PC-9 (cell line): Measurements from ENCODE around the gene SNRNP35. TPM values are rescaled to one million over a fixed set of nuclear protein-coding genes. Genes with fewer than 3 reads are reported as not detected.
A peak's percentile ranks its signal among the peaks of the same experiment; 100 is the strongest.

Experiments used
- BruUV-seq: library from RNA; stranded (reverse); fragments of 400-500 nt; replicated peaks from 2 replicates; lab custom pipeline; 2021; lab: Mats Ljungman, UMichigan
- CTCF ChIA-PET: fragments of 300-600 bp; sonication (Branson Sonifier 250); formaldehyde crosslinking; loops from one replicate; lab custom pipeline; 2022; ENCODE audit warnings: antibody characterized with exemption; lab: Charles Lee
- POLR2A ChIA-PET: fragments of 300-600 bp; sonication (Branson Sonifier 250); formaldehyde crosslinking; loops from one replicate; lab custom pipeline; 2022; ENCODE audit warnings: antibody characterized with exemption; ENCODE audit not compliant: unreplicated experiment; lab: Charles Lee
- DNase-seq, 2 experiments: peaks; one replicate each; pipeline versions ENCODE4 v3.0.0 to v3.0.0-alpha.2; 2015 to 2022; ENCODE audit warnings: mixed read lengths in 1 of 2
- H2AFZ ChIP-seq: fragments of 200-600 bp; sonication (generic); 2 replicates; pipeline ENCODE4 v1.8.1; 2017; ENCODE audit warnings: antibody characterized with exemption
- H3F3A ChIP-seq: fragments of 200-600 bp; sonication (generic); 2 replicates; pipeline ENCODE4 v1.8.1; 2017; ENCODE audit warnings: antibody characterized with exemption, mild to moderate bottlenecking, low read depth; ENCODE audit not compliant: insufficient read depth
- H3K27ac ChIP-seq: fragments of 200-600 bp; sonication (generic); 2 replicates; pipeline ENCODE4 v1.6.1; 2016; ENCODE audit warnings: mixed run types
- H3K27me3 ChIP-seq: fragments of 200-600 bp; sonication (generic); 2 replicates; pipeline ENCODE4 v1.6.1; 2016; ENCODE audit warnings: low read depth, mixed run types; ENCODE audit not compliant: insufficient read depth
- H3K36me3 ChIP-seq: fragments of 200-600 bp; sonication (generic); 2 replicates; pipeline ENCODE4 v1.6.1; 2016; ENCODE audit warnings: low read depth, mixed run types
- H3K4me1 ChIP-seq: fragments of 200-600 bp; sonication (generic); replicated peaks from 2 replicates; pipeline ENCODE4 v1.6.1; 2016; ENCODE audit warnings: mixed run types; ENCODE audit not compliant: insufficient read depth
- H3K4me2 ChIP-seq: fragments of 200-600 bp; sonication (generic); 2 replicates; pipeline ENCODE4 v1.6.1; 2017; ENCODE audit warnings: mixed run types
- H3K4me3 ChIP-seq: fragments of 200-600 bp; sonication (generic); 2 replicates; pipeline ENCODE4 v1.6.1; 2016; ENCODE audit warnings: mixed run types
- H3K79me2 ChIP-seq: fragments of 200-600 bp; sonication (generic); 2 replicates; pipeline ENCODE4 v1.6.1; 2017; ENCODE audit warnings: low read depth, mixed run types
- H3K9me2 ChIP-seq: fragments of 200-600 bp; sonication (generic); 2 replicates; pipeline ENCODE4 v1.8.1; 2017; ENCODE audit warnings: mild to moderate bottlenecking; ENCODE audit not compliant: insufficient read depth
- H3K9me3 ChIP-seq: fragments of 200-600 bp; sonication (generic); 2 replicates; pipeline ENCODE4 v1.8.1; 2016; ENCODE audit warnings: low read depth; ENCODE audit not compliant: insufficient read depth
- H4K20me1 ChIP-seq: fragments of 200-600 bp; sonication (generic); 2 replicates; pipeline ENCODE4 v1.8.1; 2017; ENCODE audit not compliant: insufficient read depth
- CTCF ChIP-seq: fragments of 200-600 bp; sonication (generic); conservative IDR thresholded peaks from 2 replicates; pipeline ENCODE4 v1.6.1; 2017; ENCODE audit warnings: mixed run types, antibody characterized with exemption, mild to moderate bottlenecking, moderate library complexity
- EZH2 ChIP-seq: fragments of 200-600 bp; sonication (generic); IDR thresholded peaks from 2 replicates; pipeline ENCODE4 v1.8.0; 2017; ENCODE audit warnings: antibody characterized with exemption, low read depth
- intact Hi-C: fragments of 100-400 bp; cut with micrococcal nuclease; formaldehyde crosslinking; loops from one replicate; pipeline ENCODE4 v1.10.0; 2022; ENCODE audit not compliant: unreplicated experiment
- total RNA-seq: library from RNA; stranded (reverse); gene quantifications from 2 replicates; pipeline ENCODE4 v1.2.3, GENCODE V29; 2021

SNRNP35 gene
- total RNA-seq, 1 experiment from 2014 or later = 24.3 TPM

DNA sequence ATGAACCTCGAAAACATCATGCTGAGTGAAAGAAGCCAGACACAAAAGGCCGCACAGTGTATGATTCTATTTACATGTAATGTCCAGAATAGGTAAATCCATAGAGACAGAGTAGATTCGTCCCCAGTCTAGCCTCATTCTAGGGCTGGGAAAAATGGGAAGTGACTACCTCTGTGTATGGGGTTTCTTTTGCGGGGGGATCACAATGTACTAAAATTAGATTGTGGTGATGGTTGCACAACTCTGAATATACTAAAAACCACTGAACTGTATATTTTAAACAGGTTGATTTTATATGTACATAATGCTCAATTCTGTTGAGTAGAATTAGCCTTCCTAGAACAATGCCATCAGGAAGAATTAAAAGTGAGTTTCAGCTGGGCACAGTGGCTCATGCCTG is 15.2 kb upstream of the SNRNP35 start:
- intact Hi-C loops = no loop called here
- no peaks in the 10 kb centered on the region for H3K9me3 ChIP-seq
- CTCF ChIA-PET = no interaction called here
- H3K4me1 ChIP-seq = peaks cover 29% of the 10 kb centered on the region
- peaks cover 35% of the 10 kb centered on the region for H3F3A ChIP-seq
- no peak overlapping the region for H2AFZ ChIP-seq
- no peaks in the 10 kb centered on the region for H3K79me2 ChIP-seq
- DNase-seq = no peak
- no peak overlapping the region for H3K27ac ChIP-seq
- no peaks in the 10 kb centered on the region for H3K9me2 ChIP-seq
- H3K4me3 ChIP-seq = no peak overlapping the region
- no TSS peak for BruUV-seq
- POLR2A ChIA-PET = no interaction called here
- H3K4me2 ChIP-seq = no peak overlapping the region
- no peak for TF ChIP-seq CTCF
- no peak for TF ChIP-seq EZH2
- H3K36me3 ChIP-seq = no peaks in the 10 kb centered on the region
- no peaks in the 10 kb centered on the region for H4K20me1 ChIP-seq
- H3K27me3 ChIP-seq = no peaks in the 10 kb centered on the region

- DNase-seq = peak in 1 of 2 experiments; percentile 80
- no peaks in the 10 kb centered on the region for H3K9me3 ChIP-seq
- ChIA-PET CTCF (no interaction called here), POLR2A (interaction anchor here (0.6 kb wide), 1 partner anchor 604 kb away, joined by 6 read pairs; no protein-coding TSS in a partner anchor)
- intact Hi-C loops = no loop called here
- H3K27me3 ChIP-seq = no peaks in the 10 kb centered on the region
- no peaks in the 10 kb centered on the region for H4K20me1 ChIP-seq
- no peak overlapping the region for H3K4me3 ChIP-seq
- H3K27ac ChIP-seq = peak overlapping the region; percentile 75
- H3F3A ChIP-seq = peaks cover 47% of the 10 kb centered on the region
- no peaks in the 10 kb centered on the region for H3K36me3 ChIP-seq
- peak overlapping the region; percentile 68; the same call in 1 of the 2 replicates for H3K4me2 ChIP-seq
- no peaks in the 10 kb centered on the region for H3K9me2 ChIP-seq
- no peak overlapping the region for H2AFZ ChIP-seq
- TF ChIP-seq EZH2 (no peak), CTCF (no peak)
- H3K79me2 ChIP-seq = no peaks in the 10 kb centered on the region
- H3K4me1 ChIP-seq = peaks cover 40% of the 10 kb centered on the region
- no TSS peak for BruUV-seq
These were observed 13.6 kb upstream of the SNRNP35 start for GRCh38 chr12:123444092-123445026.

DNA sequence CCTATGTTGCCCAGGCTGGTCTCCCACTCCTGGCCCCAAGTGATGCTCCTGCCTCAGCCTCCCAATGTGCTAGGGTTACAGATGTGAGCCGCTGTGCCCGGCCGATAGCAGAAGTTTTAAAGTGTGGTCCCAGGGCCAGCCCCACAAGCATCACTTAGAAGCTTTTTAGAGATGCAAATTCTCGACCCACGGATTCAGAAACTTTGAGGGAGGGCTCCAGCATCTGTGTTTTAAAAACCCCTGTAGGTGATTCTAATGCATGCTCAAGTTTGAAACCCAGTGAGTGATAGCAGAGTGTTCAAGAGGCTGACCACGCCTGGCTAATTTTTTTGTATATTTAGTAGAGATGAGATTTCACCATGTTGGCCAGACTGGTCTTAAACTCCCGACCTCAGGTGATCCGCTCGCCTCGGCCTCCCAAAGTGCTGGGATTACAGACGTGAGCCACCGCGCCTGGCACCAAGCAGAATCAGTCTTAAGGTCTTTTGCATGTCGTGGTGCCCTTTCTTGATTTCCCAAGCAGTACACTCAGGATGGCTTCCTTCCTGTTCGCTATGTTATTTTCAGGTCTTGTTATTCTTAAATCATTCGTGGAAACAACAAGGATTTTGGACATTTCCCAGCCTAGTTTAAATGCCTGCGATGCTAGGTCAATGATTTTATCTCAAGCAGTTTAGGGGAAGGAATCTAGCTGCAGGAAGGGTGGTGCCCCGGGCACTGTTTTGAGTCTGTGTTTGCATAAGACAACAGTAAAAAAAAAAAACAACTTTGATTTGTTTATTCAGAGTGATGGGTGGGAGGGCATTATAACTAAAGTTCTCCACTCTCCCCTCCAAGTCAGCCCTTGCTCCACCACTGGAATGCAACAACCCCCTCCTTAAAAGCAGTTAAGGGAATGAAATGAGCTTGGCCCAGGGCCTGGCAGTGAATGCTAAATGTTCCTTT is 12.3 kb upstream of the SNRNP35 start:
- CTCF ChIA-PET = no interaction called here

More for the DNA sequence above, 12.3 kb upstream of the SNRNP35 start:
- intact Hi-C loops = no loop called here
- Histone ChIP-seq H4K20me1 (no peaks in the 10 kb centered on the region), H3K4me2 (peak overlapping the region; percentile 68), H3K9me3 (no peaks in the 10 kb centered on the region), H3K27ac (peak overlapping the region; percentile 75), H3K36me3 (no peaks in the 10 kb centered on the region), H3F3A (peaks cover 53% of the 10 kb centered on the region), H3K9me2 (no peaks in the 10 kb centered on the region), H3K27me3 (no peaks in the 10 kb centered on the region), H3K4me3 (peak overlapping the region; percentile 25; the same call in 1 of the 2 replicates), H2AFZ (peak overlapping the region; percentile 62), H3K4me1 (peaks cover 43% of the 10 kb centered on the region), H3K79me2 (no peaks in the 10 kb centered on the region)
- BruUV-seq = no TSS peak
- POLR2A ChIA-PET = interaction anchor here (0.7 kb wide), 1 partner anchor 23 kb away, joined by 9 read pairs; no protein-coding TSS in a partner anchor
- DNase-seq = peak; percentile 38 to 86
- TF ChIP-seq CTCF (no peak), EZH2 (no peak)
